GM19238 (cell line): ENCODE measurements around the gene IHH.

ENCODE experiments used
- DNase-seq: peaks from one replicate; pipeline ENCODE4 v3.0.0; 2011; ENCODE audit warnings: low spot score; ENCODE audit not compliant: insufficient read length

IHH gene

DNA sequence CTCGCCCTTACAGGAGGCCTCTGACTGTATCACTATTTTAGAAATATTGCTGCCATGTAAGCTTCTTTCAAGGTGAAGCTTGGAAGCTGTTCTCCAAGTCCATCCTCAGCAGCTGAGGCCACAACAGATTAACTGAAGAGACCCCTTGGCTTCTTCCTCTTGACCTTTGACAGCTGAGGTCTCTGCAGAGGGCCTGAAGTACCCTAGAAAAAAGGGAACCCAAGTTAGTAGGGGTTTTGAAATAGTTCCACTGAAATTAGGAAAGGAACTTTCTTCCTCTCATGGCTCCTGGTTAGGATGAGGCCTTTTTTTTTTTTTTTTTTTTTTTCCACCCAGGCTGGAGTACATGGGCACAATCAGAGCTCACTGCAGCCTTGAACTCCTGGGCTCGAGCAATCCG lies 15.5 kb upstream of the IHH start:
- DNase-seq: no peak

DNA sequence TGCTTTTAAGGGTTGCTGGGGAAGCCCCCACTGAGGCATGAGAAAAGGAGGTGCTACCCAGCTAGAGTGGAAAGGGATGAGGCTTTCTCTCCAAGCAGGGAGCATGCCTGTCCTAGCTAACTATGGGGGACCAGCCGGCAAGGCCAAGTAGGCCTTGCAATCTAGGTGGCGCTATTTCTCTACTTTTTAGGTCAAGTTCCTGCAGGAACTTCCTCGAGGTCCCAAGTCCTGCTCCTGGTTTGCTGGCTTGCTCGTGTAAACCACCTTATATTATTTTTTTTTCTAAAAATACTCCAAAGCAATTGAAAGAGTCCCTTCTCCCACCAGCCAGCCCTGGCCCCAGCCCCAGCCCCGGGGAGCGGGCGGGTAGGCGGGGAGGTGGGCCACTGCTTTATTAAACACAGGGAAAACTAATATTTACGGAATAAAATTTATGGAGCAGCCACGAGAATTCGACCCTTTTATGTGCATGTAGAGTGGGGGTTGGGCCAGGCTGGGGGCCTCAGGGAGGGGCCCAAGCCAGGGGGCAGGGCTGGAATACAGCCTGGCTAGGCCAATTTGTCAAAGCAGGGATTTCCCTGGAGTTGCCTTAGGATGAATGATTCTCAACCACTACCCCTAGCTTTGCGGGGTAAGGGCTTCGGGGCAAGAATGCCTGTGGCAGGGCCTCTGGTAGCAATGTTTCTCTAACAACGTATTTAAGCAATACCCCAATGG lies 12.8 kb upstream of the IHH start:
- peak; percentile 39 for DNase-seq

DNA sequence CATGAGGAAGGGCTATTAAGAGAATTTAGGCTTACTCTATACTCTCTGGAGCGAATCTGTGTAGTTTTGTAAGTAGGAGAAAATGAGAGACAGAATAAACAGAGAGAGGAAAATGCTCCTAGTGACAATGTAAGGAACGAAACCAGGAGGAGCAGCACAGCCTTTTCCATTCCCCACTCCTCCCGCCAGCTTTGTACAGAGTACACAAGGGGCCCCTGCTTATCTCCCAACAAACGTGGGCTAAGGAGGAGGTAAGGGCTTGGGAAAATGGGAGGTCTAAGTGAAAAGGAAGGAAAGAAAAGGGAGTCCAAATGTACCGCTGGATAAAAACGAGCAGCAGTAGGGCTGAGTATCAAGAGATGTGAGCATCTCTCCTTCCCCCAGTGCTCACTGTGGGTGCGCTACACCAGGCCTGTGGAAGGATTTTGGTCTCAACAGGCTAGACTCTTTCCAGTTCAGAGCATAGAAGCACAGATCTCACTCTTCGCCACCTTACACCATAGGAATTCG lies 12.1 kb upstream of the IHH start:
- DNase-seq: no peak

- no peak for DNase-seq
These were observed 10.6 kb upstream of the IHH start for GRCh38 chr2:219071131-219071816.

DNA sequence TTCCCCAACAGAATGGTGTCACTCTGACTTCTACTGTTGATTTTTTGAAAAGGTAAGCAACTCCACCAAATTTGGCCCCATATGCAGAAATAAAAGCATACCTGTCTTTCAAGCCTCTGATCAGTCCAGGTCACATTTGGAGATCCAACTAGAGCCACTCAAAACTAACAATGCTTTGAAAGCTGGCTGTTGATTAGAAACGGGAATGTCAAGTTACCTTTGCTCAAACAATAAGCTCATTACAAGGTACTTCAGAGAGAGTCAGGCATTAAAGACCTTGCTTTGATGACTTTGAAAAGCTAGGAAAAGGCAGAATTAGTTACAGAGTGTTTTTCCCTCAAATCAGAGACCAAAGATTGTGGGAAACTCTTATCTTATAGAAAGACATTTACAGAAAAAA lies 4.8 kb upstream of the IHH start:
- no peak for DNase-seq

DNA sequence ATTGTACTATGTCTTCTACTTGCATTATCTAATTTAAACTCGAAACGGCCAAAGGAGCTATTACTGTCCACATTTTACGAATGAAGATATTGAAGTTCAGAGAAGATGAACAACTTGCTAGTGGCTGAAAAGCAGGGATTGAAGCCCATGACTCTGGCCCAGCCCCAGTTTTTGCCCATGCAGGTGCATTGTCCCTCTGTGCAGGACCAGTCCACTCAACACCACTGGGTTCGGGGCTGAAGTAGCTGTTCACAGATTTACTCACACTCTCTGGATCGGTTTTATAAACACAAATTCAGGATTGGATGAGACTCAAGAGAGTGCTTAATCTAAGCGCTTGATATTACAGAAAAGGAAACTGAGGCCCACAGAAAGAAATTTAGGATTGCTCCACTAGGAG lies 1.4 kb upstream of the IHH start:
- no peak for DNase-seq

- DNase-seq: no peak
These were observed 717 bp downstream of the IHH start for GRCh38 chr2:219059725-219060682.

DNA sequence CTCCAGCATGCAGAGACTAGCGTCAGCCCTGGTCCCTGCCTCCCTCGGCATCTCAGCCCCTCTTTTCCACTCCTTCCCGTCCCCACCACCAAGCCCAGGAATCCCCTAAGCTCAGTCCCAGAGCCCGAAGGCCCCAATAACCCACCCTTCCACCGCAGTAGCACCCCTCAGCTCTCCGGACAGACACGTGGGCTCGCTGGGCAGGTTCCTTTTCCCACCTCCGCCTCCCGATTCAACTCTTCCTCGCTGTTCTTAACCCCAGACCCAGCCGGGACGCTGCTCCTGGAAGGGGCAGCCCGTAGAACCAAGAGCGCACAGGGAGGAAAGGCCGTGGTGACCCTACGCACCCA lies 1.4 kb downstream of the IHH start:
- DNase-seq: no peak

GRCh38 chr2:219058541-219059374 lies 2.0 kb downstream of the IHH start:
- no peak for DNase-seq

DNA sequence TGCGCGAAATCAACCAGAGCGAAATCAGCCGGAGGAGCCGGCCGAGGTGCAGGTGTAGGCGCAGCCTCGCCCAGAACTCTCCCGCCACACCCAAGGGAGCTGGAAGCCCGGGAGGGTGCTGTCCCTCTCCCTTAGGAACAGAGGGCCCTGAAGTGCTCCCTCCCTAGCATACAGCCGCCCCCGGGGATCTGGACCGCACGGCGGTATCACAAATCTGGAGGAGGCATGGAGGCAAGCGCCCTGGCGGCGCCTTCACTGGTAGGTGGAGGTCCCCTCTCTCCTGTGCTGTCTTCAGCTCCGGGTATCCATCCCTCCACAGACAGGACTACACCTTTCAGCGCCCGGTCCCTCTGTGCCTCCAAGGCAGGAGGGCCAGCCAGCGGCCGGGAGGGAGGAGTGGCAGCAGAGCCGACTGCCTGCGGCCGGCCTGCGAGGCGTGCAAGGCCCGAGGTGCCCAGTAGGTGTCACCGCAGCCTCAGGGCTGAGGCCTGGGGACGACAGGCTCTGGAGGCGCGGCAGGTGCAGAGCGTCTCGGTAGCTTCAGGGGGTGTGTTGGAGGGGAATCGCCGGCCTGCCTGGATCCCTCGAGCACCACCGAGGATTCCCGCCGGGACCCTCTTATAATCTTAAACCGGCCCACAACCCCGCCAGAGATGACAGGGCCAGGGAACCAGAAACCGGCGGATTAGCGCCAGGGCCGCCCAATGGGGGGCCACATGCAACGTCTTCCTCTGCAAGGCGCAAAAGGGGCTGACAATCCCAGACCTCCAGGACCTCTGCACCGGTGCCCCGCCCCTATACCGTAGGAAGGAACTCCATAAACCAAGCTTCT lies 2.8 kb downstream of the IHH start:
- peak; percentile 79 for DNase-seq

- no peak for DNase-seq
These were observed 3.6 kb downstream of the IHH start for GRCh38 chr2:219056896-219057708.

DNA sequence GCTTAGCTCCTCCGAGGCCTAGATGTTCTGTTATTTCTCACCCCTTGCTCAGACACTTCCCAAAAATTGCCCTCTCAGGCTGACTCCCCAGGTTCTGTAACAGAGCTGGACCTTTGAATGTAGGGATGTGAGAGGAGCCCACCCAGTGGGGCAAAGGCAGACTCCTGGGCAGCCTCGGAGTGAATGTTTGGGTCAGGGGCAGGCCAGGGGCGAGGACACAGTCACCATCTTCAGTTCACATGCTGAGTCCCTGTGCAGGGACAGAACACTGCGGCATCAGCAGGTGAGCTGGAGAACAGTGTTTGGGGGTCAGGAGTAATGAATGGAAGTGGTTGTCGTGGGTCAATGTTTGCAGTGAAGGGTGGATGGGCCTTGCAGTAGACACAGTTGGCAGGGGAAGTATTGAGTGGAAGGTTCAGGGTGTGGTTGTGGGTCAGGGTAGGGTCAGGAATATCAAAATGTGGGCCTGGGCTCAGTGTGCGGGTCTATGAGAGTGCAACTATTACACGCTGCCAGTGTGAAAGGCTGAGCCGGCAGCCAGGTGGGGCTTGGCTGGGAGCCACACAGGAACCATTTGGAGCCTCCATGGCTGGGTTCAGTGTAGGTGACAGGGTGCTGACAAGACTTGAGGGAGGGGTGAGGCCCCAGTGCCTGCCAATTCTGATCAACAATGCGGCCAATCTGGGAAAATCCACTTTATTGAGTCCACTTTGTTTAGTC lies 4.4 kb downstream of the IHH start:
- DNase-seq: no peak

DNA sequence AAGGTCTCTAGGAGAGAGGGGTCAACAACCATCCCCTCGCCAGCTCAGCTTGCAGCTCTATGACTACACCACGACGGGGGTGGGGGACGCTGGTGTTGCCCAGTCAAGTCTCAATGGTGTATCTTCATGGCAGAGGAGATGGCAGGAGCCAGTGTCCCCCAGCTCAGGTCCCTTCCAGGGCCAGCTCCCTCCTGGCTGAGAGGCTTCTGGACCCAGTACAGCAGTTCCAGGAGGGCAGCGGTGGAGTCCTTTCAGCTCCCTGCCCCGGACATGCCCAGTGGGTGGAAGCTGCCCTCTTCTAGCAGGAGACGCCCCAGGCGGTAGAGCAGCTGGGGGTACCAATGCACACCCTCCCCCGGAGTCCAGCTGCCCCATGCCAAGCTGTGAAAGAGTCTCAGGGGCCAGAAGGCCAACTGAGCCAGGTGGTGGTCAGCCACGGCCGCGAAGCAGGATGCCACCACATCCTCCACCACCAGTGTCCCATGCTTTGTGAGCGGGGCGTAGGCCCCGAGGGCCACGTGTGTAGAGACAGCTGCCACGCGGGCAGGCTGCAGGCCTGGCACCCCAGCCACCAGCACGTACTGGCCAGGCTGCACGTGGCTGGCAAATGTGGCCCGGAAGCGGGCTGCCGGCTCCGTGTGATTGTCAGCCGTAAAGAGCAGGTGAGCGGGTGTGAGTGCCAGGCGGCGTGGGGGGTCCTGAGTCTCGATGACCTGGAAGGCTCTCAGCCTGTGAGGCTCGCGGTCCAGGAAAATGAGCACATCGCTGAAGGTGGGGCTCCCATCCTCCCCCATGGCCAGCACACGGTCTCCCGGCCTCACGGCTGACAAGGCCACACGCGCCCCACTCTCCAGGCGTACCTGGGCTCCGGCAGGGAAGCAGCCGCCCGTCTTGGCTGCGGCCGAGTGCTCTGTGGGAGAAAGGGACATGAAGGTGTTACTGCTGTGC lies 5.5 kb downstream of the IHH start:
- DNase-seq: no peak

GRCh38 chr2:219049282-219049681 lies 11.4 kb downstream of the IHH start:
- DNase-seq: no peak

DNA sequence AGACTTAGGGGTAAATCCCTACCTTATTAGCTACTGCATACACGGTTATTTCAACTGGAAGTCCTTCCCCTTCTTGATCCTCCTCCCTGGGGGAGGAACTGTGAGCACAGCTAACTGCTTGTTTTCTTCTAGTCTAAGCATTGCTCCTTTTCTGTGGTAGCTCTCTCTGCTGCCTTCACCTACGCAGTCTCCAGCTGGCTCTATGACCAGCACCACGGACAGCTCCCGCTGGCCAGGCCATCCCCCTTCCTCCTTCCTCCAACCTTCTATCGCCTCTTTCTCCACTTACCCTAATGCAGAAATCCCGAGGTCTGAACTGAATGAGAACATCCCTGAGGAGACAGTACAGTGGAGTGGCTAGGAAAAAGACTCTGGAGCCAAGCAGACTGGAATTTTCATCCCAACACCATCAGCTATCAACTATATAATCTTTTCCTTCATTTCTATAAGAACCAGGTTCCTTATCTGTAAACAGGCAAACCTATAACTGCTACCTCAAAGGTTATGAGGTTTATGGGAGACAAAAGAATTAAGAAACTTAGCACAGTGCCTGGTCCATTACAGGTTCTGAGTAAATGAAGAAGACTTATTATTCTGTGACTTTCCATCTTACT lies 14.7 kb downstream of the IHH start:
- DNase-seq: no peak

DNA sequence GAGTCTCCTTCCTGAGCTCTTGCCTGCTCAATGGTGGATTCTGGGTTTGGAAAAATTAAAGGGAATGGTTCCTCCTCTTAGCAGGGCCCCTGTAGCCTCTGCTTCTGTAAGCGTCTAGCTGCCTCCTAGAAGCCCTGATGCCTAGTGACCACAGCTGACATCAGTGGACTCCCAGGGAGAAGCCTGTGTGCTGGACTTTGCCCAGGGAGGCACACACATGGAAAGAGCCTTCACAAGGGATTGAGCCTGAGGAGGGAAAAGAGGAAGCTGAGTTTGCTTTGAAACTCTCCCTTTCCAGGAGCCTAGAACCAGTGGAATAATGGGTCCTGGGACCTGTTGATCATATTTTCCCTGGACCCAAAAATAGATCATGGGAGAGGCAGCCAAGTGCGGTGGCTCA lies 18.0 kb downstream of the IHH start:
- DNase-seq: no peak

GRCh38 chr2:219042157-219042556 lies 18.6 kb downstream of the IHH start:
- no peak for DNase-seq
